DMS79 (cell line): ENCODE results near the gene FER1L5.

Source experiments
- DNase-seq: peaks from one replicate; lab custom pipeline; 2025; lab: John Stamatoyannopoulos, UW

The FER1L5 gene

DNA sequence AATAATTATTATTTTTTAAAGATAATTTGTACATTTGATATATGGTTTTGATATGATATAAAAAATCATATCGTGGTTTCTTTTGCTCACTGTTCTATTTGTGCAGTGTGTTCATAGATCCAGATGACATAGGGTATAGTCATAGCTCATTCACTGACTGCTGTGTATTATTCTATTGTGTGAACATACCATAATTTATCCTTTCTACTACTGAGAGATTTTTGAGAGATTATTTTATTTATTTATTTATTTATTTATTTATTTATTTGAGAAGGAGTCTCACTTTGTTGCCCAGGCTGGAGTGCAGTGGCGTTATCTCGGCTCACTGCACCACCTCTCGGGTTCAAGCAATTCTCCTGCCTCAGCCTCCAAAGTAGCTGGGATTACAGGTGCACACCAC lies 39.0 kb downstream of the FER1L5 start:
- DNase-seq, result no peak

DNA sequence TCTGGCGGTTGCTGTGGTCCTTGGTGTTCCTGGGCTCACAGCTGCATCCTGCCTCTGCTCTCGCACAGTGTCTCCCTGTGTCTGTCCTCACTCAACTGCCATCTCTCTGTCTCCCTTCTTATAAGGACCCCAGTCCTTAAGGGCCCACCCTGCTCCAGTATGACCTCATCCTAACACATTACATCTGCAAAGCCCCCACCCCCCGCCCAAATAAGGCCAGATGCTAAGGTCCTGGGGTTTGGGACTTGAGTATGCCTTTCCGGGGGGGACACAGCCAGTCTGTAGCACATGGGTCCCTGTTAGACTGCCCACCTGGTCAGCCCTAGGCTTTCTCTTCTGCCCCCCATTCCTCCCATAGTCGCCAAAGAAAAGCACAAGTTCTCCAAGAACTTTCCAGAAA lies 40.7 kb downstream of the FER1L5 start:
- DNase-seq, result no peak

DNA sequence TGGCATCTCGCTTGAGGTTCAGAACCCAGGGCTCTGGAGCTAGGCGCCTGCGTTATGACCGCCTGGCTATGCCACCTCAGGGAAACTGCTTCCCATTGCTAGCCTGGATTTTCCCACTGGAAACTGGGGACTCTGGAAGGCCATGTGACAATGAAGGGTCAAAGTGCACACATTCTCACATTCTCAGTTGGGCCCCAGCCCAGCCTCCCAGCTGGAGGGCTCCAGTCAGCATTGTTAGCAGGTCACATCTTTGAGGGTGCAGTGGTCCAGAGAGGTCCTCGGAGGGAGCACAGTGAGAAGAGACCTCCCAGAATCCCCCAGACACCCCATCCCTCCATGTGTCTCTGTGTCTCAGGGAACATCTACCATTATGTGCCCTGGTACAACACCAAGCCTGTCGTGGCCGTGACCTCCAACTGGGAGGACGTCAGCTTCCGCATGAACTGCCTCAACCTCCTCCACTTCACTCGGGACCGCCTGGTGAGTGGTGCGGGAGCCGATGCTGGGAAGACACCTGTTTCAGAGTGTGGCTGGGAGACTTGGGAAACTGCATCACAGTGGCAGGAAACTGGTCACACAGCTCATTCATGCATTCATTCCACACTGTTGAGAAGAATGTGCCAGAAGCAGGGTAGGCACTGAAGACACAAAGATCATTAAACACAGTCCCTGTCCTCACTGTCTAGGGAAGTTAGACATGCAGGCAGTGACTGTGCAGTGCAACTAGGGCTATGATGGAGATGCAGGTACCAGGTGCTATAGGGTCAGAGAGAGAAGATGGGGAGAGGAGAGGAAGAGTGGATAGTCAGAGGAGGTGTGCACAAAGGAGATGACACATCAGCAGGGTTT lies 41.6 kb downstream of the FER1L5 start:
- DNase-seq, result no peak

DNA sequence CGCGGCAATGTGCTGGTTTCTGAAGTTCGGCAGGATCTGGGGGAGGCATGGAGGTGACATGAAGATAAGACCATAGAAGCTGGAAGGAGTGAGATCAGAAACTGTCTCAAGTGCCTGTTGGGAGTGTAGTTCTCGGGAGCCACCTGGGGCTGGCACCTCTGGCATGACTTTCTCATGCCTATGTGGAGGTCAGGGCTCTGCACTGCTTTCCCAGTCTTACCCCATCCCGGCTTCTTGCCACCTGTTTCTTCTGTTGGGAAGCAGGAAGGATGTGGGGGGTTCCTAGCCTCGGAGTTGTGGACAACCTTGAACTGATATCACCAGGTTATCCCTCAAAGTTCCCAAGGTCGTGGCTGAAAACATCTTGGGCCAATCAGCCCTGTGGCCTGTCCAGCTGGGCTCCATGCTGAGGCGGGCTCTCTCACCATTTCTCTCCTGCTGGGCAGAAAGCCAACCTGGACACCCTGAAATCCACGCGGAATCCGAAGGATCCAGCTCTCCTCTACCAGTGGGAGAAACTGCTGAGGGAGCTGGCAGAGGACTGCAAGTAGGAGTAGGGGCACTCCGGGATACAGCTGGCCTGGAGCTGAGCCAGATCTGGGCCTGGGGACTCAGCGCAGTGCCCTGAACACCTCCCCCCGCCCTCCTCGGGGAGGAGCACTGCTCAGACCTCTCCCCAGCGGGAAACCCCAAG lies 42.5 kb downstream of the FER1L5 start:
- DNase-seq, result no peak

DNA sequence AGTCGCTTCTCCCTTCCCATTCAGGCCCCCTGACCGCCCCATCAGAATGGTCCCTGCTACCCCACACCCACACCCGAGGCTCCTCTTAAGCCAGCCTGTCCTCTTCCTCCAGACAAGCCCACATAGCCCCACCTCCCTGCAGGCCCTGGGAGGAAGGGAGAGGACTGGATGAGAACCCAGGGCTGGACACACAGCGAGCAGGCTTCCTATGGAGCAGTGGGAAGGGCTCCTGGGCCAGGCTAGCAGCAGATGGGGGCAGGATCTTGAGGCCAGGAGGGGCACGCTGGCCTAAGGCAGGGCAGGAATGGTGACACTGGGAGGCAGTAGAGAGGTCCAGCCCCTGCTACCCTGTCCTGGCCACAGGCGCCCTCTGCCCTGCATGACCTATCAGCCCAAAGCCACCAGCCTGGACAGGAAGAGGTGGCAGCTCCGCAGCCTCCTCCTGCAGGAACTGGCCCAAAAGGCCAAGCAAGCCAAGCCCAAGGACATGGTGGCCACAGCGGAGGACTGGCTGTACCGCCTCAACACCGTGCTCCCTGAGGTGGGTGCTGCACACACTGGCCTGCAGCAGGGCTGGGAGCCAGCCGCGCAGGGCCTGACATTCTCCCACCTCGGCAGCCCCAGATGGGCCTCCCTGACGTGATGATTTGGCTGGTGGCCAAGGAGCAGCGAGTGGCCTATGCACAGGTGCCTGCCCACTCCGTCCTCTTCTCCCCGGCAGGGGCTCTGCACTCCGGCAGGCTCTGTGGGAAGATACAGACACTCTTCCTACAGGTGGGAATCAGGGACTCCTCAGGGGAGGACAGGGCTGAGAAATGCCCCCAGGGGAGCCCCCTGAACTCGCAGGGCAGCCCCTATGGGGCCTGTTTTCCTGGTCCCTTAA lies 43.3 kb downstream of the FER1L5 start:
- DNase-seq, result peak; percentile 56

DNA sequence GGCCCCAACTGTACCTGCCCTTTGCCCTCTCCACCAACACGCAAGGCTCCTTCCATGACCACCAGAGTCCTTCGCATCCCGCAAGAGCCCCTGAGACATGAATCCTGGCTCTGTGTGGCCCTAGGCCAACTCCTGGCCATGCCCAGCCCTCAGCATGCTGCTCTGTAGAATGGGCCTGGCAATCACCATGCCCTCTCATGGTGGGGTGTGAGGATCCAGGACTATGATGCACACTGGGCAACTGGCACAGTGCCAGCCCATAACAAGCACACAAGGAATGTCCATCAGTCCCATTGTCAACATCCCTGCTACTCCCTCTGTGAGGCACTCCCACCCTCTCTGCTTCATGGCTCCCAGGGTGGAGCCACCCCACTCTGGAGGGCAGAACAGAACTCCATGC lies 44.7 kb downstream of the FER1L5 start:
- no peak for DNase-seq

DNA sequence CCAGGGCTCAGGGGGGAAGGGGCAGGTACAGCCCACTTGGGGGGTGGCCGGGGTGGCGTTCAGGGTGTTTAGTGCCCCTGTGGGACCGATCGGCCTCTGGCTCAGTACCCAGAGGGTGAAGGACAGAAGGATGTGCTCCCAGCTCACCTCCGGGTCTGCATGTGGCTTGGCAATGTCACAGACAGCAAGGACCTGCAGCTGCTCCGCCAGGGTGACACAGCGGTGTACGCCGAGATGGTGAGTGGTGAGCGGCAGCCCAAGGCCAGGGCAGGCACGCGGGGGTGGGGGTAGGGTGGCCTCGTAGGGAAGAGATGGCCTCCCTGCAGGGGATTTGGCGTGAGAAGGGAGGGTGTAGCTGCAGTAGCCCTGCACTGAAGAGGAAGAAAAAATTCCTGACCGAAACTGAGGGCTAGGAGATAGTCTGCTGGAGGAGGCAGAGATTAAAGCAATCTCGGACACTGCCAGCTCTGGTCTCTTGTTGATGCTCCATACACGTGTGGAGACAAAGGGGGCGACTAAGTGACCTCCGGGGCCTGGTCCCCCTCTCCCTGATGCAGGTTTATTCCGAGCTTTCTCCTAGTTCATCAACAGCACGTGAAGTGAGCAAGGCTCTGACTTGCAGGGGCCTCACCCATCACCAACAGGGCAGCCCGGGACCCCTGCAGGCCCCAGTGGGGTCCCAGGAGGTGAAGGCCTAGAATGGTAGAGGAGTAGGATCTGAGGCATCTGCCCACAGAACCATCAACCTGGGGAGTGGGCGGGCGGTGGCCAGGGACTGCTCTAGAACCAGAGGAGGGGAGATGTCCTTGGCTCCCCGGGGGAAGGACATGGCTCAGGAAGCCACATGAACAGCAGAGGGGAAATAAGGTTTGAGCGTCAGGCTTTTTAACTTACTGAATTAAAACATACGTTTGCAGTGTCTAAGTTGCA lies 45.4 kb downstream of the FER1L5 start:
- DNase-seq, result no peak

DNA sequence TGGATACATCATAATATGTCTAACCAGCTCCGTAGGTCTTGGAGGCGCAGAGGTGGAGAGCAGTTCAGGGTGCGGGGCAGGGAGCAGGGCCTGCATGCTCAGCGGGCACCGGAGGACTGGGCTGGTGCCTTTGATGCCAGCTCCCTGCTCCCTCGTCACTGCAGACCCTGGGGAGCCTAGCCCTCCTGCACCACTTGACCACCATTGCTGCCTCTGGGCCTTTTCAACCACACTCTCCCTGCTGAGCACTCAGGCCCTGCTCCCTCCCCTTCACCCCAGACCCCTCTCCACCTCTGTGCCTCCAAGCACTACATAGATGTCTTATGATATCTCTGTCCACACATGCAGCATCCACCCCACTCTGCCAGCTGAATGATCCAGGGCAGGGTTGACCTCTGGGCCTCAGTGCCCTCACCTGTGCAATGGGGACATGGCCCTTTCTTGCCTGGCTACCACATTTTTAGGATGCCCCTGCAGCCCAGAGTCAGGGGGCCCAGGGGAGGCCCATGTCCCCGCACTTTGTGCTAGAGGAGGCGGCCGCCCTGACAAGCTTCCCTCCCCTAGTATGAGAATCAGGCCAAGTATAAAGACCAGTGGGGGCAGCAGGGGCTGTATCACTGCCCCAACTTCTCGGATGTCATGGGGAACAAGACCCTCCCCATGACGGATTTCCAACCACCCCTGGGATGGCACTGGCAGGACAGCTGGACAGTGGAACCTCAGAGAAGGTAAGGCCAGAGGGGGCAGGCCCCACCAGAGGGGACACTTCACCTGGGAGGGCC lies 46.3 kb downstream of the FER1L5 start:
- no peak for DNase-seq

DNA sequence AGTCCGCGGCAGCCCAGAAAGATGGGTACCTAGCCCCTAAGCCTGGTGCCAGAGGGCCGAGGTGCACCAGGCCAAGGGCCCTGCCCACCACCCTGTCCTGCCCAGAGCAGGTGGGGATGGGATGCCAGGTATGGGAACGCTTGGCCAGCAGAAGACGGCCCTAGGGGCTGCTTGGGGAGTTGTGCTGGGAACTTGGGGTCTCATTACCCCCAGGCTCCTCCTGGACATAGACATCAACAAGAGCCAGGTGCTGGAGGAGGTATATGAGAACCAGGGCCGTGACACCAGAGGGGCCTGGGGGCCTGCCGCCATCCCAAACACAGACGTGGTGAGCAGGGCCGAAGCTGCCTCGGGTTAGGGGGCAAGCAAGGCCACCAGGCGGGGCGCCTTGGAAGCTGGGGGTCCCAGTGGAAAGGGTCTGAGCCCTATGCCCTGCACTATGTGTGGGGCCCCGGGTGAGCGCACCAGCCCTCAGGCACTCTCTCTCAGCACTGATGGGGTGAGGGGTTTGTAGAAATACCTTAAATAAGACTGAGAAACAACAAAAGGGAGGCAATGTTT lies 46.9 kb downstream of the FER1L5 start:
- no peak for DNase-seq

DNA sequence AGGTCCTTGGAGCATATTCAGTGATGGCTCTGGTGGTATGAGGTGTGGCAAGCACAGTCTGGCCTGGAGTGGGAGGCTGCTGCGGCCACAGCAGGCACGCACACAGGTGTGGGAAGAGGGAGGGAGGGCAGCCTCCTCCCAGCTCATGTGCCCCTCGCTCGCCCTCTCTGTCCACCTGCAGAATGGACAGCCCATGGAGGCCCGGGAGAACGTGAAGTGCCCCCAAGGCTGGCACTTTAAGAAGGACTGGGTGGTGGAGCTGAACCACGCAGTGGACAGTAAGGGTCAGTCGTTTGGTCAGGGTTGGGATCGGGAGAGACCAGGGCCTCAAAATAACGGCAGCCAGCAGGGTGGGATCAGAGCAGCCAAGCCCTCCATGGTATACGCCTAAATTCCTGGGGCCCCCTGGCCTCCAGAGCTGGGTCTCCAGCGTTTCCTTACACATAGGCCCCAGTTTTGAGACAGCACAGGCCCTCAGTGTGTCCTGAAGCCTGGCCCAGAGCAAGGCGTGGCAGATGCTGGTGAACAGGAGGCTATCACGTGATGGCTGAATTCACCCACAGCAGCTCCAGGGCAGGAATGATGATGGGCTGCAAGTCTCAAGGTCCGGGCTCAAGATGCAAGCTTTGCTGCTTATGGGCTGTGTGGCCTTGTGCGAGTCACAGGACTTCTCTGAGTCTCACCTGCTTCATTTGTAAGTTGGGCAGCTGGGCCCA lies 47.9 kb downstream of the FER1L5 start:
- no peak for DNase-seq

DNA sequence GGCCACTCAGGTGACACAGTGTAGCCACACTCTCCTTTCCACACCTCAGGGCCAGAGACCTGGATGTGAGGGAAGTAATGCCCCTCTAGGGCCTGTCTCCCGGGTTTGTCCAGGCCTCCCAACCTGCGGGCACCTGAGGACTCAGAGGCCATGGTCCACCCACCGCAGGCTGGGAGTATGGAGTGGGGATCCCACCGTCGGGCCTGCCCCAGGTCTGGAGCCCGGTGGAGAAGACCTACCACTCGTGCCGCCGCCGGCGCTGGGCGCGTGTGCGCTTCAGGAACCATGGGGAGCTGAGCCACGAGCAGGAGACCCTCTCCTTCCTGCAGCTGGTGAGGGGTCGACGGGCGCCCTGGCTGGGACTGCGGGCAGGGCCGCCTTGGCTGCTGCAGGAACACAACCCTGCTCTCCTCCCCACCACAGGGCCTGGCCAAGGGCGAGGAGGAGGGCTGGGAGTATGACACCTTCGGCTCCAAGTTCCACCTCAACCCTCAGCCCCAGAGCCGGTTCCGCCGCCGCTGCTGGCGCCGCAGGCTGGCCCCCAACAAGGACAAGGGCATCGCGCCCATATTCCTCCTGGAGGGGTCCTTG lies 48.6 kb downstream of the FER1L5 start:
- DNase-seq, result no peak

DNA sequence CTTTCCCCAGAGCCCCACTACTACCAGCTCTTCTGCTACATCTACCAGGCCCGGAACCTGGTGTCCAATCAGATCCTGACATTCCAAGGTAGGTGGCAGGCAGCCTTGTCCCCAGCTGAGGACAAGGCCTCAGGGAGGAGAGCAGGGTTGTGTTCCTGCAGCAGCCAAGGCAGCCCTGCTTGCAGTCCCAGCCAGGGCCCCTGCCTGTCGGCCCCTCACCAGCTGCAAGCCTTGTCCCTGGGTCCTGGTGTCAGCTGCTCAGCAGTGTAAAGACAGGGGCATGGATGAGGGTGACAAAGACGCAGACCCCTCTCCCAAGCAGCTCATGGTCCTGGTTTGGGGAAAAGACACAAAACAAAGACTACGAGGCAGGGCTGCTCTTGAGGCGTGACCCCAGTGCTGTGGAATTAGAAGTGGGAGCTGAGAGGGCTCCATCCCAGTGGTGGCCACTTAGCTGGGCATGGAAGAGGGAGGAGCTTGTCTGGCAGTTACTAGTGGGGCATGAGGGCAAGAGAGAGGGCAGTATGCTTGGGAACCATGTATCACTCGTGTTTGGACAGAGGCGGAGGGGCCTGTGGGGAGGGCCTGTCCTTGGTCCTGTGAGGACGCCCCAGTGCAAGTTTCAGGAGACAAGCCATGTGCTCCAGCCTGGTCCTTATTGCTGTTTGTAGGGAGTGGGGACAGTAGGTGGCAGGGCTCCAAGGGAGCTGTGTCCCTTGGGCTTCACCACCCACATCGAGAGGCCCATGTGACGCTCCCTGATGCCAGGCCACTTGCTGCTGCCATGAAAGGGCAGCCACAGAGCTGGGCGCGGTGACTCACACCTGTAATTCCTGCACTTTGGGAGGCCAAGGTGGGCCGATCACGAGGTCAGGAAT lies 49.8 kb downstream of the FER1L5 start:
- DNase-seq, result no peak

DNA sequence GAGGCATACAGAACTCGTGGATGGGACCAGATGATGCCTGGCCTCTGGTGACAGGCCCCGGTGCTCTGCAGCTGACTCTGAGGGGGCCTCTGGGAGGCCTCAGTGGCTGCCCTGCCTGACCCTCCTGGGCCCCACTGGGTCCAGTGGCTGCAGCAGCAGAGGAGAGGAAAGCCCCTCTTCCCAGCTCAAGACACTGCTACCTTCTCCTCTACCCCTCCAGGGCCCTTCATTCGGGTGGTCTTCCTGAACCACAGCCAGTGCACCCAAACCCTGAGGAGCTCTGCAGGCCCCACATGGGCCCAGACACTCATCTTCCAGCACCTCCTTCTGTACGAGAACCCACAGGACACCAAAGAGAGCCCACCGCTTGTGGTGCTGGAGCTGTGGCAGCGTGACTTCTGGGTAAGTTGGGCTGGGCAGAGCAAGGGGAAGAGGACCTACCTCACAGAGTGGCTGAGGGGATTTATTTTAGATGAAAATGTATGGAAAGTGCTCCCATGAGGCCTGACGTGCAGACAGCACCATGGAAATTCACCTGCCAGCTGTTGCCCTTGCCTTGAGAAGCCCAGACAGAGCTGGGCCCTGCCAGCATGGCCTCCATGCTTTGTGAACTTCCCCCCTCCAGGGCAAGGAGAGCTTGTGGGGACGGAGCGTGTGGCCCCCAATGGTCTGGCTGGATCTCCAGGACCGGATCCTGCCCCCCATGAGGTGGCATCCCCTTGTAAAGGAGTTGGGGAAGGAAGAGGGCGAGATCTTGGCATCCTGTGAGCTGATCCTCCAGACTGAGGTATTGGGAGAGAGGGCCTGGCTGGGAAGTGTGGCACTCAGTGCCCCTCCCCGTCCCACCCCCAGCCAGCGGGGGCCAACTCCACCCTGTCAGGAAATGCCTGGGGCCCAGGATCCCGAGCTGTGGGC lies 51.0 kb downstream of the FER1L5 start:
- DNase-seq, result no peak

DNA sequence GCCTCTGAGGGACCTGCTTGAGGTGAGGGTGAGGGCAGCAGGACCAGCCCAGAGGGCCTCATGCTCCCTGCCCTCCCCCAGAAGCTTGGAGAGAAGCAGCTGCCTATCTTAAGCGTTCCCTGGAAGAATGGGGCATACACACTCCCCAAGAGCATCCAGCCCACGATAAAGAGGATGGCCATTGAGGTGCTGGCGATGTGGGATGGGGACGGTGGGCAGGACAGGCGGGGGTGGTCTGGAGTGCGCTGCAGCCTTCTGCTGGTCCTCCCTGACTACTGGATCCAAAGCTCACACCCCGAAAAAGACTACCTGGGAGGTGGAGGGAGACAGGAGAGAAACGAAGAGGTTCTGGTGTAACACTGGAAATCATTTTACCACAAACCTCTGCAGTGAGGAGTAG lies 51.7 kb downstream of the FER1L5 start:
- DNase-seq, result no peak

DNA sequence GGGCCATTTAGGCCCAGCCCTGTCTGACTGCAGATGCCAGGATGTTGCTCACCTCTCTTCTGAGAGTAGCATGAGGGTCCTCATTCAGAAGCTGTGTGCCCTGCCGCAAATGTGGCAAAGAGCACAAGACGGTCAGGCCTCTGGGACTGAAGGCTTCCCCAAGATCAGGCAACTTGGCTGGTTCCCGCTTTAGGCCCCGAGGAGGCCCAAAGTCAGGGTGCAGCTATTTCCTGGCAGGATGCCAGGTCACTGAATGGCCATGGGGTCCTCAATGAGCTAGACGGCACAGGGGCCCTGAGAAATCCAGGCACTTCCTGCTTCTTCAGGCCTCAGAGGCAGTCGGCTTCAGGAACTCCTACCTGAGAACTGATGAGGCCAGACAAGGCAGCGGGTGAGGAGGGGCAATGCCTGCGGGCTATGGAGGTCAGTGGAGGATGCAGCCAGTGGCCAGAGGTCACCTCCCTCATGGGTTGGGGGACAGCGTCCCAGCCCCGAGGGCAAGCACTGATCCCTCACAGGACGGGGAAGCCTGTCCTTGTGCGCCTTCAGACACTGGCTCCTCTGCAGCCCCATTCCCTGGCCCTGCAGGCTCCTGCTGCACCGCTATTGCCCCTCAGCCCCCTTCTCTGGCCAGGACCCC lies 52.4 kb downstream of the FER1L5 start:
- no peak for DNase-seq

DNA sequence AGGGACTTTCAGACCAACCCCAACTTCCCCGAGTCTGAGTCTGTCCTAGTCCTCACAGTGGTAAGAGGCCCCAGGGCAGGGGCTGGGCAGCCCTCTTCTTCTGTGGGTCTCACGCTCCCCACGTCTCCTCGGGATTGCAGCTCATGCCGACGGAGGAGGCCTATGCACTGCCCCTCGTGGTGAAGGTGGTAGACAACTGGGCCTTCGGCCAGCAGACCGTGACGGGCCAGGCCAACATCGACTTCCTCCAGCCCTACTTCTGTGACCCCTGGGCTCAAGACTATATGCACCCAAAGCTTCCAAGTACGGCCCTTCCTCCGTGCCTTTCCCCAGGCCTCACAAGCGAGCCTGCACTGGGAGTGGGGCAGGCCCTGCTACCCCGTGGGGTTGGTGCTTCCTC lies 53.0 kb downstream of the FER1L5 start:
- DNase-seq, result no peak

DNA sequence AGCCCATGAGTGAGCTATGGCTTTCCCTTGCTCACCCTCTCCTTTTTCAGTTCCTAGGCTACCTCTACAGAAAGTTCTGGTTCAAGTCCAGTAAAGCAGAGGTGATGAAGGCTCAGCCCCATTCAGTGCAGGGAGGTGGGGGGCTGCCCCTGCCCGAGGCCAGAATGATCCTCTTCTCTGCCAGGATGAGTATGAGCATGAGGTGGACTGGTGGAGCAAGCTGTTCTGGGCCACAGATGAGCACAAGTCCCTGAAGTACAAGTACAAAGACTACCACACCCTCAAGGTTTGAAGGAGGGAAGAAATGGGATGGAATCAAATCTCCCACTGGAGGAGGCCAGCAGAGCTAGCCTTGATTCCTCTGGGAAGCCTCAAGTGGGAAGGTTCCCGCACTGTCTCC lies 54.9 kb downstream of the FER1L5 start:
- no peak for DNase-seq
